Activated naive CD4-positive, alpha-beta T cell treated with anti-CD3 and anti-CD28 coated beads, Interleukin-2, amount 10 ng/mL, durations not matched to agents 7 days and 5 days (primary cell): ENCODE results near the gene CD44.
A peak's percentile ranks its signal among the peaks of the same experiment; 100 is the strongest.
"Not testable (repeated sequence)": the region's sequence is repeated elsewhere in the genome, so short reads cannot be mapped to it uniquely, and the experiment has no call there.

Source experiments
- CTCF ChIA-PET: fragments of 350-600 bp; sonication (Branson Sonifier 250); formaldehyde crosslinking; loops from one replicate; lab custom pipeline; 2021; ENCODE audit warnings: antibody characterized with exemption; lab: Charles Lee
- DNase-seq: peaks from one replicate; pipeline ENCODE4 v3.0.0-alpha.2; 2020
- H3K27ac Mint-ChIP-seq: one replicate; pipeline ENCODE4 v1.8.0; 2021; ENCODE audit warnings: mild to moderate bottlenecking, moderate library complexity, mixed read lengths
- H3K27me3 Mint-ChIP-seq: one replicate; pipeline ENCODE4 v1.8.0; 2021; ENCODE audit warnings: mild to moderate bottlenecking, mixed read lengths
- H3K36me3 Mint-ChIP-seq: one replicate; pipeline ENCODE4 v1.8.0; 2021; ENCODE audit warnings: mixed read lengths
- H3K4me1 Mint-ChIP-seq: one replicate; pipeline ENCODE4 v1.8.0; 2021; ENCODE audit warnings: mixed read lengths
- H3K4me3 Mint-ChIP-seq: one replicate; pipeline ENCODE4 v1.8.0; 2021; ENCODE audit warnings: mild to moderate bottlenecking, moderate library complexity, mixed read lengths
- H3K9me3 Mint-ChIP-seq: one replicate; pipeline ENCODE4 v1.8.0; 2021; ENCODE audit warnings: mixed read lengths

CD44 gene

GRCh38 chr11:35138943-35139721 is at the start of gene CD44:
Gene CD44, plus strand, starts transcription at chr11:35139171. Its CDS starts 133 bp downstream, at chr11:35139304.
- Mint-ChIP-seq H3K36me3 (peaks cover 35% of the 10 kb centered on the region), H3K27ac (peak within 1 kb of the TSS; percentile 94), H3K27me3 (peaks cover 3% of the 10 kb centered on the region), H3K4me3 (peak within 1 kb of the TSS; percentile 88), H3K4me1 (peaks cover 48% of the 10 kb centered on the region), H3K9me3 (no peaks in the 10 kb centered on the region)
- peak; percentile 81 for DNase-seq
- CTCF ChIA-PET: interaction anchor here (0.8 to 6.7 kb wide), 14 partner anchors 13 to 213 kb away, joined by 3 to 95 read pairs (median 4); no protein-coding TSS in a partner anchor

- Mint-ChIP-seq H3K9me3 (peaks cover 2% of the 10 kb centered on the region), H3K36me3 (peaks cover 6% of the 10 kb centered on the region), H3K27me3 (peaks cover 3% of the 10 kb centered on the region), H3K4me3 (no peak overlapping the region), H3K27ac (no peak overlapping the region), H3K4me1 (peaks cover 47% of the 10 kb centered on the region)
- DNase-seq: no peak
- CTCF ChIA-PET: interaction anchor here (1.6 kb wide), 1 partner anchor 74 kb away, joined by 6 read pairs; no protein-coding TSS in a partner anchor
Measured at GRCh38 chr11:35089666-35090065, 49.3 kb upstream of the CD44 start.

GRCh38 chr11:35090125-35090524 is 48.8 kb upstream of the CD44 start:
- Mint-ChIP-seq H3K9me3 (peaks cover 2% of the 10 kb centered on the region), H3K27ac (no peak overlapping the region), H3K4me1 (peaks cover 43% of the 10 kb centered on the region), H3K27me3 (peaks cover 3% of the 10 kb centered on the region), H3K36me3 (peaks cover 6% of the 10 kb centered on the region), H3K4me3 (no peak overlapping the region)
- CTCF ChIA-PET: no interaction called here
- no peak for DNase-seq

GRCh38 chr11:35090991-35091390 is 48.0 kb upstream of the CD44 start:
- H3K27me3 Mint-ChIP-seq, DNase-seq, CTCF ChIA-PET, H3K27ac Mint-ChIP-seq, H3K9me3 Mint-ChIP-seq, H3K4me3 Mint-ChIP-seq, H3K36me3 Mint-ChIP-seq: not testable (repeated sequence)
- peaks cover 43% of the 10 kb centered on the region for H3K4me1 Mint-ChIP-seq

GRCh38 chr11:35096723-35097122 is 42.2 kb upstream of the CD44 start:
- no peak overlapping the region for H3K4me3 Mint-ChIP-seq
- peaks cover 8% of the 10 kb centered on the region for H3K4me1 Mint-ChIP-seq
- peaks cover 8% of the 10 kb centered on the region for H3K27me3 Mint-ChIP-seq
- H3K36me3 Mint-ChIP-seq: peaks cover 8% of the 10 kb centered on the region
- CTCF ChIA-PET: no interaction called here
- DNase-seq: no peak
- H3K27ac Mint-ChIP-seq: no peak overlapping the region
- peaks cover 5% of the 10 kb centered on the region for H3K9me3 Mint-ChIP-seq

- Mint-ChIP-seq H3K27me3 (peaks cover 8% of the 10 kb centered on the region), H3K9me3 (peaks cover 5% of the 10 kb centered on the region), H3K4me1 (peaks cover 6% of the 10 kb centered on the region), H3K4me3 (no peak overlapping the region), H3K27ac (no peak overlapping the region), H3K36me3 (peaks cover 8% of the 10 kb centered on the region)
- DNase-seq: no peak
- CTCF ChIA-PET: no interaction called here
Measured at GRCh38 chr11:35097814-35098455, 41.0 kb upstream of the CD44 start.

GRCh38 chr11:35098855-35099254 is 40.1 kb upstream of the CD44 start:
- Mint-ChIP-seq H3K9me3 (peaks cover 5% of the 10 kb centered on the region), H3K4me3 (no peak overlapping the region), H3K4me1 (peaks cover 6% of the 10 kb centered on the region)

GRCh38 chr11:35099278-35100012 is 39.5 kb upstream of the CD44 start:
- H3K27ac Mint-ChIP-seq: no peak overlapping the region
- H3K9me3 Mint-ChIP-seq: peaks cover 5% of the 10 kb centered on the region
- peaks cover 4% of the 10 kb centered on the region for H3K27me3 Mint-ChIP-seq
- H3K4me3 Mint-ChIP-seq: no peak overlapping the region
- H3K4me1 Mint-ChIP-seq: peaks cover 6% of the 10 kb centered on the region
- CTCF ChIA-PET: no interaction called here
- H3K36me3 Mint-ChIP-seq: peaks cover 4% of the 10 kb centered on the region
- no peak for DNase-seq

More at GRCh38 chr11:35098855-35099254, 40.1 kb upstream of the CD44 start:
- CTCF ChIA-PET: no interaction called here
- Mint-ChIP-seq H3K27me3 (peaks cover 4% of the 10 kb centered on the region), H3K27ac (no peak overlapping the region), H3K36me3 (peaks cover 5% of the 10 kb centered on the region)
- no peak for DNase-seq

GRCh38 chr11:35100013-35100383 is 39.0 kb upstream of the CD44 start:
- Mint-ChIP-seq H3K4me3 (no peak overlapping the region), H3K9me3 (peaks cover 5% of the 10 kb centered on the region), H3K36me3 (peaks cover 4% of the 10 kb centered on the region), H3K27me3 (peaks cover 4% of the 10 kb centered on the region), H3K27ac (no peak overlapping the region), H3K4me1 (peaks cover 6% of the 10 kb centered on the region)
- DNase-seq: no peak
- CTCF ChIA-PET: no interaction called here

- DNase-seq: no peak
- CTCF ChIA-PET: interaction anchor here (2.9 kb wide), 1 partner anchor 16 kb away, joined by 11 read pairs; no protein-coding TSS in a partner anchor
- no peak overlapping the region for H3K4me3 Mint-ChIP-seq
- H3K9me3 Mint-ChIP-seq: no peaks in the 10 kb centered on the region
- H3K4me1 Mint-ChIP-seq: peaks cover 7% of the 10 kb centered on the region
- H3K27ac Mint-ChIP-seq: no peak overlapping the region
- no peaks in the 10 kb centered on the region for H3K36me3 Mint-ChIP-seq
- peaks cover 4% of the 10 kb centered on the region for H3K27me3 Mint-ChIP-seq
Measured at GRCh38 chr11:35101223-35101622, 37.7 kb upstream of the CD44 start.

- no peak overlapping the region for H3K27ac Mint-ChIP-seq
- CTCF ChIA-PET: interaction anchor here (1.2 to 2.9 kb wide), 2 partner anchors 10 to 15 kb away, joined by 3 to 11 read pairs; no protein-coding TSS in a partner anchor
- peaks cover 17% of the 10 kb centered on the region for H3K4me1 Mint-ChIP-seq
- no peak overlapping the region for H3K4me3 Mint-ChIP-seq
- H3K36me3 Mint-ChIP-seq: no peaks in the 10 kb centered on the region
- peaks cover 8% of the 10 kb centered on the region for H3K27me3 Mint-ChIP-seq
- DNase-seq: no peak
- no peaks in the 10 kb centered on the region for H3K9me3 Mint-ChIP-seq
Measured at GRCh38 chr11:35102267-35102666, 36.7 kb upstream of the CD44 start.

- peaks cover 28% of the 10 kb centered on the region for H3K4me1 Mint-ChIP-seq
- H3K27ac Mint-ChIP-seq: no peak overlapping the region
- peaks cover 1% of the 10 kb centered on the region for H3K9me3 Mint-ChIP-seq
- CTCF ChIA-PET: interaction anchor here (2.9 kb wide), 1 partner anchor 14 kb away, joined by 11 read pairs; no protein-coding TSS in a partner anchor
- H3K4me3 Mint-ChIP-seq: no peak overlapping the region
- no peak for DNase-seq
- H3K36me3 Mint-ChIP-seq: peaks cover under 1% of the 10 kb centered on the region
- H3K27me3 Mint-ChIP-seq: peaks cover 8% of the 10 kb centered on the region
Measured at GRCh38 chr11:35103366-35104208, 35.4 kb upstream of the CD44 start.

- H3K27me3 Mint-ChIP-seq: peaks cover 8% of the 10 kb centered on the region
- CTCF ChIA-PET: no interaction called here
- peaks cover 30% of the 10 kb centered on the region for H3K4me1 Mint-ChIP-seq
- peaks cover 1% of the 10 kb centered on the region for H3K36me3 Mint-ChIP-seq
- peaks cover 4% of the 10 kb centered on the region for H3K9me3 Mint-ChIP-seq
- no peak overlapping the region for H3K4me3 Mint-ChIP-seq
- no peak for DNase-seq
- H3K27ac Mint-ChIP-seq: no peak overlapping the region
Measured at GRCh38 chr11:35104655-35105054, 34.3 kb upstream of the CD44 start.
